Stimulated activated CD4-positive, alpha-beta T cell treated with anti-CD3 and anti-CD28 coated beads, Interleukin-1b, Interleukin-23, amount 100 ng/mL, for 48 hours (primary cell): ENCODE measurements around the gene NTRK3.

Experiments used
- DNase-seq: peaks from one replicate; pipeline ENCODE4 v3.0.0-alpha.2; 2020

The NTRK3 gene

GRCh38 chr15:87967951-87968350, 288.6 kb downstream of the NTRK3 start:
- no peak for DNase-seq

GRCh38 chr15:87965304-87965703, 291.2 kb downstream of the NTRK3 start:
- no peak for DNase-seq

DNA sequence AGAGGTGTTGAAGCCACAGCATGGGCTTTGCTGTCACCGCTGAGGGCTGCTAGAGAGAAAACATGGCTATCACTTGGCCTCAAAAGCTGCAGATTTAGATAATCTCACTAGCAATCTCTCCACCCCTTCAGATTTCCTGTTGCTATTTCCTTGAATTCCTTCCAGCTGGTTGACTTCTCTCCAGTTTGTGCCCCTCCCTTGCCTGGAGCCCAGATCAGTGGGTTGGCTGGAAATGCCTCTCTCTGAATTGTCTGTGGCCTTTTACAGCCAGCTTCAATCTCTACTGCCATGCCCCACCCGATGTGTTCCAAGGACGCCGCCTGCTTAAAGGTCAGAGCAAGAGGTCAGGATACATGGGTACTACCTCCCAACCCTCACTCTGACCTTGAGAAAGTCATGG, 294.1 kb downstream of the NTRK3 start:
- no peak for DNase-seq

GRCh38 chr15:87961851-87962420, 294.6 kb downstream of the NTRK3 start:
- no peak for DNase-seq

DNA sequence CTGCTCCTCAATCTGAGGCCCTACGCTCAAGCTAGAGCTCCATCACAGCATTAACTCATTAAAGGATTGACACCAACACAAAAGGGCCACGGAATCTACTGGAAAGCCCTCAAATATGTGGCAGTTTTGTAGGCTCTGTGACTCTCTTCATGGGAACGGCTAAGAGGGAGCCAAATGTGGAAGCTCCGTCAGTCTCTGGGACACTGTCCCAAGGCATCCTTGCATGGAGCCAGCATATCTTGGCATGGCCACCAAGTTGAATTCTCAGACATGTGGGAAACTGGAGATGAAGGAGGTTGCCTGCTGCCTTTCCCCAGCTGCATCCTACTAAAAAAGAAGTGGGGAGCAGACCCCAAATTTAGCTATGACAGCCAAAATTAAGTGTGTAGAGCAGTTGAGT, 296.9 kb downstream of the NTRK3 start:
- DNase-seq: no peak

DNA sequence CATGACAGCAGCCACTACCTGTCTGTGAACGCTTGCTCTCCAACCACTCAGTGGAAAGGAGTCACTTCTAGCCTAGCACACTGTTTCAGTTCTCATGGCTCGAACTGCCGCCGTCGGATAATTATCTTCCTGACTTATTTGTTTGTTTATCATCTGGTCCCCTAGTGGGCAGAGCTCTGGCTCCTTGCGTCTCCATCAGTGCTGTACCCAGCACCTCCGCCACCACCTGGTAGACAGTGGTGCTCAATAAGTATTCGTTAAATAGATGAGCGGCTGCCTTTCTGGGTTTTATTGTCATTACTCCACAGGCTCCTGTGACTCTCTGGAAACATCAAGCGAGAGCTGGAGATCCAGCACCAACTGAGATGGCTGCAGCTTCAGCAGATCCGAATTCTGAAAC, 297.5 kb downstream of the NTRK3 start:
- DNase-seq: no peak

- DNase-seq: no peak
Measured at GRCh38 chr15:87955284-87955909, 301.1 kb downstream of the NTRK3 start.

DNA sequence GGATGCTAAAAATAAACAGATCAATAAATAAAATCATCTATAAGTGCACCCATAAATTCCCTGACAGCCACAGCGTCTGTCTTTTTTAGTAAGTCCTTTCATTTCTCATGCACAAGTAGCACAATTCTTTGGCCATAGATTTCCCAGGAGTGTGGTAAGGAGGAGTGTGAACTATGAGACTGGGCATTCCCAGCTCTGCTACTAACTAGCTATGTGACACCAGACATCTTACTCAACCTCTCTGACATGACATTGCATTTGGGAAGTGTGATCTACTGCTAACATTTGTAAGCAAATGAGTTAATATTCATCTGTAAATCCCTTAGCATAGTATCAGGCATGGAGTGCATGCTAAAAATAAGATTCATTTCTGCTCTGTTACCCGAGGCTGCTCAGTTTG, 301.7 kb downstream of the NTRK3 start:
- DNase-seq: no peak

- no peak for DNase-seq
Measured at GRCh38 chr15:87952736-87953287, 303.7 kb downstream of the NTRK3 start.

DNA sequence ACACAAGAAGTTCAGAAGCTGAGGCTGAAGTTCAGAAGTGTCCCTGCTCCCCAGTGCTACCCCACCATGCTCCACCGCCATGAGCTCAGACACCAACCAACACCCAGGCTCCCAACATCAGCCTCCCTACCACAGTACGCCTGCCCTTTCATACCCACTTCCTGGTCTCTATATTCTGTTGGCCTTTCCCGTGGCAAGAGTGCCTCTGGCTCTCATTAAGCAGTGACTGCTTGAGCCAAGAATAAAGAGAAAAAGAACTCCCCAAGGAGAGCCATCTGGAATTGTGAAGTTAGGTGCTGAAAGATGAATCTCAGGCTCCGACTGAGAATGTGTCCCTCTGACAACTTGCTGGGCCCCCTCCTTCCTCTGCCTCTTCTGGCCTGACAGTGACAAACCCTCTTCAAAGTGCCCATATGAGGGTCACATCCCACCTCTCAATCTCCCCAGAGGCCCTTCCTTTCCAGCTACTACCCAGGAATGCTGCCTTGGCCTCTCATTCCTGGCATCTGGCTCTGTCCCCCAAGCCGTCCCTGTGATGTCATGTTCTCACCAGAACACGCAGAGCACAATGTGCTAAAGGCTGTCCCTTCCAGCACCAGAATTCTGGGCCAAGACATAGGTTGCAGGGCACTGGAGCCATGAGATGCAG, 306.8 kb downstream of the NTRK3 start:
- DNase-seq: no peak

DNA sequence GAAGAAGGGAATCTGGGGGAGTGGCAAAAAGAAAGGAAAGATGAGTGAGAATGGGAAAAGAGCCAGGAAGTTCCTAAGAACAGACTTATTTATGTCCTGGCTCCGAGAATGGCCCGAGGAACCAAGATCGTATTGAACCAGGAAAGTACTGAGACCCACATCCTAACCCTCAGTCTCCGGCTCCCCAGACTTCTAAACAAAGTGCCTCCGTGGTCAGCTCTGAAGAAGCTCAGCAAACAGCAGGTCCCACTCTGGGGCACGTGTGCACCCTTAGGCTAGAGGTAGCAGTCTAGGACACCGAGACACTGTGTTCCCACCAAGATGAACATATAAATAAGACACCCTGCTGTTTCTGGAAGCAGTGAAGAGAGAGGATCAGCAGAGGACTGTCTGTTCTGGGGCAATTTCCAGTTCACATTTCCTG, 307.4 kb downstream of the NTRK3 start:
- no peak for DNase-seq

DNA sequence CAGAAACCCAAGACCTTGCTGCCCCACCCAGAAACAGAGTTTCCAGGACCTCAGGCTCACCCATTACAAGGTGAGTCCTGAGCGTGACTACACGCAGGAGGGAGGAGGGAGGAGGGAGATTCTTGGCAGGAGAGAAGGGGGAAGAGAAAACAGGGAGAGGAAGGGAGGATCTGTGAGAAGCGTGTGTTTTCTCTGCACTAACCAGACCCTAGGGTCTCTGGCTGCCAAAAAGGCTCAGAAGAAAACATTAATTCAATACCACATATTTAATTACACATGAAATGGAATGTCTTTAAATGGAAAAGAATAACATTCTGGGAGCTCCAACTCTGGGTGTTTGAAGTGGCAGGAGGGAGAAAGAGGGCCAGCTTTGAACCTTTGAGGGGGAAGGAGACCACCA, 309.0 kb downstream of the NTRK3 start:
- no peak for DNase-seq

GRCh38 chr15:87945246-87945645, 311.3 kb downstream of the NTRK3 start:
- no peak for DNase-seq

DNA sequence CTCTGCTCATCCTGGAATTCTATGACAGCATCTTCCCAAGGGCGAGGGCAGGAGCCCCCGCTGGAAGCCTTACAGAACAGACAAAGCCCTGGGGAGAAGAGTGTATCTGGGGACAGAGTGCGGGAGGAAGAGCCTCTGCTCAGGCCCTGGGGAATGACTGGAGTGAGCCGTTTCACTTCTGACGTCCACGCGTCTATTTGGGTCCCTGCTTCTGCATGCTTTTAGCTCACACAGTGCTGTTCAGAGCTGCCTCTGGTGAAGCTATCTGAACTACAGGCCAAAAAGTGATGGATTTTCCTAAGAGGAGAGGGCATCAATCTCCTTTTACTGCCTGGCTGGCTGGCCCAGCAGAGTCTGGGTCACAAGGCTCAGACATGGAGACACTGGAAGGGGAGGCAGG, 311.8 kb downstream of the NTRK3 start:
- DNase-seq: no peak

- DNase-seq: no peak
Measured at GRCh38 chr15:87944050-87944449, 312.5 kb downstream of the NTRK3 start.

GRCh38 chr15:87943626-87944025, 312.9 kb downstream of the NTRK3 start:
- no peak for DNase-seq

GRCh38 chr15:87942316-87942715, 314.2 kb downstream of the NTRK3 start:
- DNase-seq: no peak

DNA sequence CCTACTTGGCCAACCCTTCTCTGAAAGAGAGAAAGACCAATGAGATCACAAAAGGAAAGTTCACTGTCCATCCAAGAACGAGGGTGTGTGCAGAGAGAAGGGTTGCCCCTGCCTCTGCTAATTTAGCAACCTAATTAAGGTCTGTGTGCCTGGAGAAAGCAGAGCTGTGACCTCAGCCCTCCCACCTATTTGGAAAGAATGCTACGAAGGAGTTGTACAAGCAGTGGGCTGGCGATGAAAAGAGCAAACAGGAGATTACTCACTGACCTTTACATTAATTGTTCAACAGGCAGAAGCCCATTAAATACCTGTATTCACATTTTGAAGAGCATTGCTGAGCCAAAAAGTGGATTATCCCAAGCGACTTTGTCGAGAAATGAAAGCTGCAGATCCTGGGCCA, 314.9 kb downstream of the NTRK3 start:
- DNase-seq: no peak

GRCh38 chr15:87940768-87941167, 315.8 kb downstream of the NTRK3 start:
- no peak for DNase-seq

- no peak for DNase-seq
Measured at GRCh38 chr15:87939848-87940457, 316.6 kb downstream of the NTRK3 start.

GRCh38 chr15:87938031-87938430, 318.5 kb downstream of the NTRK3 start:
- DNase-seq: no peak

DNA sequence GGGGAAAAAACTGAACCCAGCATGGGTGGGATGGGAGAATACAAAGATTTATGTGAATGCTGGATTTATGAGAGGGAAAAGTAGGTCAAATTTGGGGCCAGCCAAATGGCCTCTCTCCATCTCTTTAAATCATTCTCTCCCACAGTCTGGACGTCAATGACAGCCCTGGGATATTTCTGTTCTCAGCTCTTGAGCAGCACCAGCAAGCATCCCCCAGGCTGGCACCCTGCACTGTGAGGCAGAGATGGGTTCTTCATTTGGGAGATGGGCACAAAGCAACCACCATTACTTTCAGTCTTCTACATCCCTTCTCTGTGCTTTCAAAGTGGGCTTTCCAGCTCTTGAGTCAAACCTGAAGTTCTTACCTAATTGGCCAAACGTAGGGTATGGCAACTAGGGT, 321.0 kb downstream of the NTRK3 start:
- DNase-seq: no peak

GRCh38 chr15:87931584-87931983, 325.0 kb downstream of the NTRK3 start:
- no peak for DNase-seq

- no peak for DNase-seq
Measured at GRCh38 chr15:87930457-87930856, 326.1 kb downstream of the NTRK3 start.
